ENCODE measurements around the gene INCENP.
A peak's percentile ranks its signal among the peaks of the same experiment; 100 is the strongest.

DNA sequence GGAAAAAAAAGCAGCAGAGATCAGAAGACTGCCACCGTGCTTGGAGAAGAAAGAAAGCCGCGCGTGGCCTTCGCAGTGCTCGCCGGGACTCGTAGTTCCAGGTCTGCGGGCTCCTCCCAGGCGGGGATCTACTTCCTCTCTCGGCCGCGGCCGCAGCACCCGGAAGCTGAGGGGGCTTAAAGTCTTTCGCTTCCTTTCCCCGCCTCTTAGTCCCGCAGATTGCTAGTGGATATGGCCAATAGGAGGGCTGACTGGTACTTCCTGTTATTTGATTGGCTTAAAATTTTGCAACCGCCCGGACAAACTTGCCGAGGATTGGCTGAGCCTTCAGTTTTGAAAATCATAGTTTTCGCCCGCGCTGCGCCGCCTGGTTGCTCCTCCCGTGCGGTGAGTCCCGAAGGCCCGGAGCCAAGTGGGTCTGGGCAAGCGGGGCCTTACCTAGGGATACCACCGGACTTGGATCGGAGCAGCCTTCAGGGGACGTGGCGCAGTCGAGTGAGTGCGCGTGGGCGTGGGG is at the start of gene INCENP:
- TF ChIP-seq, protein P1, sequence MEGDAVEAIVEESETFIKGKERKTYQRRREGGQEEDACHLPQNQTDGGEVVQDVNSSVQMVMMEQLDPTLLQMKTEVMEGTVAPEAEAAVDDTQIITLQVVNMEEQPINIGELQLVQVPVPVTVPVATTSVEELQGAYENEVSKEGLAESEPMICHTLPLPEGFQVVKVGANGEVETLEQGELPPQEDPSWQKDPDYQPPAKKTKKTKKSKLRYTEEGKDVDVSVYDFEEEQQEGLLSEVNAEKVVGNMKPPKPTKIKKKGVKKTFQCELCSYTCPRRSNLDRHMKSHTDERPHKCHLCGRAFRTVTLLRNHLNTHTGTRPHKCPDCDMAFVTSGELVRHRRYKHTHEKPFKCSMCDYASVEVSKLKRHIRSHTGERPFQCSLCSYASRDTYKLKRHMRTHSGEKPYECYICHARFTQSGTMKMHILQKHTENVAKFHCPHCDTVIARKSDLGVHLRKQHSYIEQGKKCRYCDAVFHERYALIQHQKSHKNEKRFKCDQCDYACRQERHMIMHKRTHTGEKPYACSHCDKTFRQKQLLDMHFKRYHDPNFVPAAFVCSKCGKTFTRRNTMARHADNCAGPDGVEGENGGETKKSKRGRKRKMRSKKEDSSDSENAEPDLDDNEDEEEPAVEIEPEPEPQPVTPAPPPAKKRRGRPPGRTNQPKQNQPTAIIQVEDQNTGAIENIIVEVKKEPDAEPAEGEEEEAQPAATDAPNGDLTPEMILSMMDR (IDR thresholded peaks at IDR 0.05), result peak in 1 of 4 experiments; percentile 17
- peak; percentile 95 for TF ChIP-seq POLR2AphosphoS5 (IDR thresholded peaks at IDR 0.05)
